Pancreas (tissue), 10 donors: ENCODE results near the gene PHLDB1. TPM values are rescaled to one million over a fixed set of nuclear protein-coding genes. Genes with fewer than 3 reads are reported as not detected.

Experiments used
- ATAC-seq, 4 donors: fragments of 200-7000 bp; cut with Tn5 transposase; one replicate each; pipeline versions ENCODE4 v1.8.0 to v1.9.1; 2020; ENCODE audit warnings: mild to moderate bottlenecking in 4 of 4, moderate library complexity in 4 of 4
- DNase-seq, 6 donors: peaks; one replicate each; pipeline ENCODE4 v3.0.0-alpha.2; 2020
- FAIRE-seq: peaks from 2 replicates; lab custom pipeline; 2012; peaks lifted over from hg19 to GRCh38; lab: Jason Lieb, UNC
- H3K27ac ChIP-seq, 4 donors: fragments of 200-600 bp; sonication (generic); 1 replicate in 3 of 4; 2 replicates in 1 of 4; pipeline versions ENCODE4 v1.5.0 to v1.8.0; 2020
- H3K27me3 ChIP-seq, 4 donors: fragments of 200-600 bp; one replicate each; pipeline ENCODE4 v1.8.0; 2021
- H3K36me3 ChIP-seq, 3 donors: fragments of 200-600 bp; sonication (generic) in 1 of 3; one replicate each; pipeline versions ENCODE4 v1.5.0 to v1.8.0; 2020 to 2021
- H3K4me1 ChIP-seq, 3 donors: fragments of 200-600 bp; one replicate each; pipeline ENCODE4 v1.8.0; 2021
- H3K4me3 ChIP-seq, 4 donors: fragments of 200-600 bp; sonication (generic) in 2 of 4; one replicate each; pipeline versions ENCODE4 v1.5.0 to v1.8.0; 2020 to 2021
- H3K9me3 ChIP-seq, 4 donors: fragments of 200-600 bp; one replicate each; pipeline ENCODE4 v1.8.0; 2021
- WGBS, 2 donors: extraction: QIAGEN DNeasy Blood & Tissue Kit; methylation state at CpG; one replicate each; pipeline ENCODE4 v1.1.7; 2013; 5-methylcytosine and 5-hydroxymethylcytosine counted together
- intact Hi-C, 3 donors: fragments of 100-400 bp; cut with DNase I; formaldehyde crosslinking; loops; one replicate each; pipeline versions ENCODE4 v1.11.1 to v1.14.2; 2022
- polyA plus RNA-seq, 2 donors: library from polyadenylated mRNA; stranded (reverse); fragments of 200-250 nt; gene quantifications; one replicate each; pipeline ENCODE4 v1.2.3, GENCODE V29; 2013
- total RNA-seq, 6 donors: library from RNA; stranded (reverse); fragmentation: NEBNext Ultra II Directional in 4 of 6; extraction: Animal tissue kit (Norgen Biotek cat#: 25700) in 4 of 6; gene quantifications; one replicate each; pipeline versions ENCODE4 v1.2.1 to v1.2.4, GENCODE V29; 2021 to 2023
- TF ChIP-seq, protein P1 (sequence below), 4 donors: fragments of 200-600 bp; sonication (generic) in 3 of 4; IDR thresholded peaks; one replicate each; pipeline versions ENCODE4 v1.5.0 to v1.8.0; 2021; ENCODE audit warnings: antibody characterized with exemption in 4 of 4
- donor health status: healthy with polysubstance abuse.
- donor health status: DM: no; HTN: no; CAD: no; lungs with moderate emphysema.
- donor health status: DM: no; HTN: no; CAD: no.
- donor health status: control.
- donor health status: control.
- donor health status: Bipolar disorder and iron deficiency.
- donor health status: DM: yes; HTN: yes; CAD: no.
- donor health status: DM: no; HTN: no; CAD: no.
- donor health status: DM: no; HTN: no; CAD: no.
- donor health status: DM: yes; HTN: yes; CAD: no.

The PHLDB1 gene
- total and polyA plus RNA-seq, 8 donors, result 29.3 to 153 (median 48.0) TPM

- ATAC-seq, result no peak
- Histone ChIP-seq H3K4me3 (peak overlapping the region in 3 of 4 donors; percentile 3 to 33 (median 25)), H3K27me3 (no peaks in the 10 kb centered on the region), H3K4me1 (no peaks in the 10 kb centered on the region), H3K27ac (peak overlapping the region in 3 of 4 donors; percentile 61 to 94 (median 85)), H3K36me3 (no peaks in the 10 kb centered on the region), H3K9me3 (no peaks in the 10 kb centered on the region)
- 79 to 80% methylated on average over 39 to 41 of the region's 41 CpGs for WGBS, 2 donors
- peak in 5 of 6 donors; percentile 16 to 76 (median 37) for DNase-seq
- intact Hi-C loops, result no loop called here
- no peak for FAIRE-seq
- TF ChIP-seq, protein P1, sequence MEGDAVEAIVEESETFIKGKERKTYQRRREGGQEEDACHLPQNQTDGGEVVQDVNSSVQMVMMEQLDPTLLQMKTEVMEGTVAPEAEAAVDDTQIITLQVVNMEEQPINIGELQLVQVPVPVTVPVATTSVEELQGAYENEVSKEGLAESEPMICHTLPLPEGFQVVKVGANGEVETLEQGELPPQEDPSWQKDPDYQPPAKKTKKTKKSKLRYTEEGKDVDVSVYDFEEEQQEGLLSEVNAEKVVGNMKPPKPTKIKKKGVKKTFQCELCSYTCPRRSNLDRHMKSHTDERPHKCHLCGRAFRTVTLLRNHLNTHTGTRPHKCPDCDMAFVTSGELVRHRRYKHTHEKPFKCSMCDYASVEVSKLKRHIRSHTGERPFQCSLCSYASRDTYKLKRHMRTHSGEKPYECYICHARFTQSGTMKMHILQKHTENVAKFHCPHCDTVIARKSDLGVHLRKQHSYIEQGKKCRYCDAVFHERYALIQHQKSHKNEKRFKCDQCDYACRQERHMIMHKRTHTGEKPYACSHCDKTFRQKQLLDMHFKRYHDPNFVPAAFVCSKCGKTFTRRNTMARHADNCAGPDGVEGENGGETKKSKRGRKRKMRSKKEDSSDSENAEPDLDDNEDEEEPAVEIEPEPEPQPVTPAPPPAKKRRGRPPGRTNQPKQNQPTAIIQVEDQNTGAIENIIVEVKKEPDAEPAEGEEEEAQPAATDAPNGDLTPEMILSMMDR (IDR thresholded peaks at IDR 0.05), result no peak
These were observed 81.6 kb downstream of the PHLDB1 start for GRCh38 chr11:118688851-118689502.

DNA sequence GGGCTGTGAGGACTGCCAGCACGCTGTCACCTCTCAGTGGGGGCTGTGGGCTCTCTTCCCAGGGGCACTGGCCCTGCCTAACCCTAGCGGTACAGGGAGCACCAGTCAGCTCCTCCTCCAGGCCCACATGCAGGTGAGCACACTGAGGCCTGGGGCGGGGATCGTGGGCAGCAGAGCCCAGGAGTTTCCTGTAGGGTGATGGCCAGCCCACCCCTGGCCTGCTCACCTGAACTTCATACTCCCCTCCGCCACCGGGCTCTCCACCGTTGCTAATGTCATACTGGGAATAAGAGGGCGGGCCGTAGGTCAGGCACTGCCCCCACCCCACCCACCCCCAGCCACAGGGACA is 82.1 kb downstream of the PHLDB1 start:
- Histone ChIP-seq H3K27ac (peak overlapping the region in 3 of 4 donors; percentile 61 to 94 (median 85)), H3K27me3 (no peaks in the 10 kb centered on the region), H3K9me3 (no peaks in the 10 kb centered on the region), H3K4me3 (peak overlapping the region; percentile 3 to 35 (median 29)), H3K36me3 (no peaks in the 10 kb centered on the region), H3K4me1 (no peaks in the 10 kb centered on the region)
- intact Hi-C loops, result no loop called here
- DNase-seq, result no peak
- TF ChIP-seq, protein P1 (IDR thresholded peaks at IDR 0.05), result no peak
- no peak for FAIRE-seq
- ATAC-seq, result peak in 2 of 4 donors; percentile 26 to 42
- WGBS, 2 donors, result 7 to 12% methylated on average over 8 to 9 of the region's 9 CpGs

DNA sequence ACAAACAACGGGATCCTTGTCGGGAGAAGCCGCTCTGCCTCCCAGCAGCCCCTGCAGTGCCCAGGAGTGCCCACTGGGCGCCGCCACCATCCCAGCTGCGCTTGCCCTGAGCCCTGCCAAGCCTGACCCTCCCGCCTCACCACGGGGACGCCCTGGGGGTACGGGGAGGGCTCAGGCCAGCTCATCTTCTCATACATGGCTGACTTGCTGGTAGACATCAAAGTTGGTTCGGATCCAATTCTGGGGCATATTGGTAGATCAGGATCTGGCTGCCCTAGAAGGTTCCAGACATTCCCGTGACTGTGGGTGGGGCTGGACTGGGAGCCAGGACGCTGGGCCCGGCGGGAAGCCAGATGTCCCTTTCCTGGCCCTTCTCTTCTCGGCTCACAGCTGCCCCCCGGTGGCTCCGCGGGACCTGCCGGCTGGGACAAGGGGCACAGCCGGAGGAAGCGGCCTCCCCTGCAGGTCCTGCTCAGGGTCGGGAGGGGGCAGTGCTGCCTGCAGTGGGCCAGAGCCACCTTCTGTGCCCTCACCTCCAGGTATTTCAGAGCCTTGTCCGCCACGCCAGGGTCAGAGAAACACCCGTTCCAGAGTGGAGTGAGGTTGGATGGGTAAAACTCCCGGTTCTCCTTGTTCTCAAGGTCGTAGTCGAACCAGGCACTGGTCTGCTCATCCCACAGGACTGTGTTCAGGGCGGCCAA is 82.6 kb downstream of the PHLDB1 start:
- Histone ChIP-seq H3K27me3 (no peaks in the 10 kb centered on the region), H3K4me3 (peak overlapping the region; percentile 3 to 35 (median 24)), H3K4me1 (no peaks in the 10 kb centered on the region), H3K36me3 (no peaks in the 10 kb centered on the region), H3K27ac (peak overlapping the region in 3 of 4 donors; percentile 61 to 94 (median 85)), H3K9me3 (no peaks in the 10 kb centered on the region)
- intact Hi-C loops, result loop anchor here in 2 of 3 donors (5.0 to 10.0 kb wide), 2 partner anchors 265 to 267 kb away; partner anchors contain the start of gene UPK2 (in 2 of the 2)
- WGBS, 2 donors, result 4% methylated on average over 21 to 30 of the region's 30 CpGs
- TF ChIP-seq, protein P1 (IDR thresholded peaks at IDR 0.05), result peak; percentile 74 to 90 (median 79)
- DNase-seq (peak; percentile 90 to 98 (median 98)), ATAC-seq (peak; percentile 92 to 97 (median 93)), FAIRE-seq (no peak)

DNA sequence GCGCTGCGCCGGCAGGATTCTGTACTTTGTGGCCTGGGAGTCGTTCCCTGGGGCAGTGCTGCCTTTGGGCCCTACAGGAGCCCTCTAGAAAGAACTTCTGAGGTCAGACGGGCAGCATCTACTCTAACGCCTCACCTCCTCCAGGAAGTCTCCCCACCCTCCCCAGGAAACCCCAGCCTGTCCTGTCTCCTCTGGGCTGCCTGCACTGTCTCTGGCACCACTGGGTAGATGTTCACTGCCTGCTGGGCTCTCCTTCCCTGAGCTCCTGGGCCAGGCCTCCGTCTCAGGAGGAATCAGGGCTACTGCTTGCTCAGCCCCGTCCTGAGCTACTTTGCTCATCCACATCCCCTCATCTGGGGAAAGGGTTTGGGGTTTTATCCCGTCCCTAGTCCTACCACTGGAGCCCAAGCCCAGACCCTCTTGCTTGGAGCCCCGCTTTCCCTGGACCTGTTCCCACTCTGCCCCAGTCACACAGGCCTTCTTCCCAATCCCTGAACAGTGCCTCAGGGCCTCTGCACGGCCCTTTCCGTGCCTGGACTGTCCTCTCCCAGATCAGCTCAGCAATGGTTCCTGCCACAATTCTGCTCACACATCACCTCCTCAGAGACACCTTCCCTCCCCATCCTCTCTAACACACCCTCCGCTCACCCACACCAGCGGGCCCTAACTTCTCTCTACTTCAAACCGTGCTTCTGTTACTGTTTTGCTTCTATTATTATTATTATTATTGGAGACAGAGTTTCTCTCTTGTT is 83.3 kb downstream of the PHLDB1 start:
- TF ChIP-seq, protein P1 (IDR thresholded peaks at IDR 0.05), result no peak
- no peak for FAIRE-seq
- no peaks in the 10 kb centered on the region for H3K36me3 ChIP-seq
- no peaks in the 10 kb centered on the region for H3K9me3 ChIP-seq
- no peaks in the 10 kb centered on the region for H3K4me1 ChIP-seq
- DNase-seq, result peak in 1 of 6 donors; percentile 29
- 79 to 82% methylated on average over 15 of the region's 15 CpGs for WGBS, 2 donors
- H3K27ac ChIP-seq, result peak overlapping the region in 3 of 4 donors; percentile 42 to 94 (median 85)
- H3K4me3 ChIP-seq, result no peak overlapping the region
- intact Hi-C loops, result loop anchor here in 2 of 3 donors (5.0 to 10.0 kb wide), 2 partner anchors 264 to 267 kb away; partner anchors contain the start of gene UPK2 (in 2 of the 2)
- no peak for ATAC-seq
- no peaks in the 10 kb centered on the region for H3K27me3 ChIP-seq
